AG09309 (cell line): ENCODE data around the gene SMARCAL1.

ENCODE experiments used
- DNase-seq: peaks from one replicate; pipeline ENCODE4 v3.0.0-alpha.2; 2010; ENCODE audit warnings: low read depth
- H3K4me3 ChIP-seq: 2 replicates; pipeline ENCODE4 v1.5.1; 2011; ENCODE audit warnings: mild to moderate bottlenecking, low read depth, low read length, moderate library complexity; ENCODE audit not compliant: control insufficient read depth
- CTCF ChIP-seq: IDR thresholded peaks from 2 replicates; pipeline ENCODE4 v1.5.1; 2011; ENCODE audit warnings: mild to moderate bottlenecking, low read depth, low read length, inconsistent platforms; ENCODE audit not compliant: insufficient read depth, control insufficient read depth; ENCODE audit errors: missing control alignments

SMARCAL1 gene

GRCh38 chr2:216469661-216470060 lies 57.4 kb downstream of the SMARCAL1 start:
- DNase-seq, result no peak
- H3K4me3 ChIP-seq, result no peak overlapping the region
- no peak for TF ChIP-seq CTCF

GRCh38 chr2:216473187-216473586 lies 60.9 kb downstream of the SMARCAL1 start:
- DNase-seq, result no peak
- H3K4me3 ChIP-seq, result no peak overlapping the region
- no peak for TF ChIP-seq CTCF

- no peak for TF ChIP-seq CTCF
- no peak overlapping the region for H3K4me3 ChIP-seq
- DNase-seq, result no peak
Observed at GRCh38 chr2:216474925-216475670, 62.8 kb downstream of the SMARCAL1 start.

GRCh38 chr2:216475767-216476166 lies 63.5 kb downstream of the SMARCAL1 start:
- H3K4me3 ChIP-seq, result no peak overlapping the region
- DNase-seq, result no peak
- no peak for TF ChIP-seq CTCF

- TF ChIP-seq CTCF, result no peak
- no peak overlapping the region for H3K4me3 ChIP-seq
- no peak for DNase-seq
Observed at GRCh38 chr2:216477283-216478035, 65.2 kb downstream of the SMARCAL1 start.

- peak; percentile 27 for DNase-seq
- TF ChIP-seq CTCF, result no peak
- H3K4me3 ChIP-seq, result no peak overlapping the region
Observed at GRCh38 chr2:216478151-216478550, 65.9 kb downstream of the SMARCAL1 start.
